T47D (cell line): ENCODE data around the gene ATP5PB.
A peak's percentile ranks its signal among the peaks of the same experiment; 100 is the strongest.

Experiments
- DNase-seq, 2 experiments: peaks; one replicate each; pipeline versions ENCODE4 v3.0.0 to v3.0.0-alpha.2; 2011 to 2012; ENCODE audit warnings: low read depth in 1 of 2, low spot score in 1 of 2
- JUND ChIP-seq: IDR thresholded peaks from 2 replicates; pipeline ENCODE4 v1.6.1; 2012; ENCODE audit warnings: low read depth
- in situ Hi-C: cut with HindIII; loops from 2 replicates; pipeline ENCODE4 v1.10.0; 2016; ENCODE audit warnings: low sequenced_read_pairs, low pct_unique_long_range_greater_than_20kb

Gene ATP5PB

GRCh38 chr1:111471012-111471411, 21.7 kb downstream of the ATP5PB start:
- DNase-seq = no peak
- in situ Hi-C loops = no loop called here
- no peak for TF ChIP-seq JUND

GRCh38 chr1:111471538-111471937, 22.3 kb downstream of the ATP5PB start:
- DNase-seq = no peak
- in situ Hi-C loops = no loop called here
- TF ChIP-seq JUND = no peak

GRCh38 chr1:111474106-111474505, 24.8 kb downstream of the ATP5PB start:
- in situ Hi-C loops = no loop called here
- DNase-seq = no peak
- TF ChIP-seq JUND = no peak

GRCh38 chr1:111474521-111474920, 25.3 kb downstream of the ATP5PB start:
- in situ Hi-C loops = no loop called here
- TF ChIP-seq JUND = no peak

GRCh38 chr1:111475701-111476100, 26.4 kb downstream of the ATP5PB start:
- in situ Hi-C loops = no loop called here
- DNase-seq = no peak
- TF ChIP-seq JUND = no peak

More at GRCh38 chr1:111474521-111474920, 25.3 kb downstream of the ATP5PB start:
- no peak for DNase-seq

- TF ChIP-seq JUND = no peak
- in situ Hi-C loops = no loop called here
- no peak for DNase-seq
Observed at GRCh38 chr1:111476214-111476613, 26.9 kb downstream of the ATP5PB start.

- in situ Hi-C loops = no loop called here
Observed at GRCh38 chr1:111476761-111477309, 27.6 kb downstream of the ATP5PB start.

GRCh38 chr1:111480674-111481073, 31.4 kb downstream of the ATP5PB start:
- no peak for DNase-seq
- TF ChIP-seq JUND = no peak
- in situ Hi-C loops = no loop called here

More at GRCh38 chr1:111476761-111477309, 27.6 kb downstream of the ATP5PB start:
- TF ChIP-seq JUND = no peak
- DNase-seq = no peak

GRCh38 chr1:111481387-111482221, 32.3 kb downstream of the ATP5PB start:
- DNase-seq = peak; percentile 42 to 75
- in situ Hi-C loops = no loop called here
- no peak for TF ChIP-seq JUND

- DNase-seq = no peak
Observed at GRCh38 chr1:111483166-111483565, 33.9 kb downstream of the ATP5PB start.

GRCh38 chr1:111483876-111484275, 34.6 kb downstream of the ATP5PB start:
- in situ Hi-C loops = no loop called here
- no peak for TF ChIP-seq JUND
- no peak for DNase-seq

More at GRCh38 chr1:111483166-111483565, 33.9 kb downstream of the ATP5PB start:
- in situ Hi-C loops = no loop called here
- TF ChIP-seq JUND = no peak

- TF ChIP-seq JUND = no peak
- DNase-seq = no peak
- in situ Hi-C loops = no loop called here
Observed at GRCh38 chr1:111484391-111485026, 35.2 kb downstream of the ATP5PB start.

GRCh38 chr1:111486431-111486830, 37.2 kb downstream of the ATP5PB start:
- no peak for TF ChIP-seq JUND
- DNase-seq = no peak
- in situ Hi-C loops = no loop called here
